ENCODE data around the gene ETF1.

Gene ETF1

GRCh38 chr5:138459311-138459933 is 83.6 kb downstream of the ETF1 start:
- Histone ChIP-seq H3K27ac (ENCODE audit: low read depth, low read length) (no peak overlapping the region), H3K9ac (ENCODE audit: low read length) (no peak overlapping the region), H3K4me3 (ENCODE audit: low read depth, low read length) (no peak overlapping the region), H3K36me3 (ENCODE audit: control insufficient read depth, insufficient read depth, low read length) (no peaks in the 10 kb centered on the region), H3K27me3 (ENCODE audit: control insufficient read depth, insufficient read depth, low read length) (no peaks in the 10 kb centered on the region), H3K4me1 (ENCODE audit: control insufficient read depth, insufficient read depth, low read length) (peaks cover 22% of the 10 kb centered on the region), H3K9me3 (ENCODE audit: control insufficient read depth, insufficient read depth, low read depth, low read length) (no peaks in the 10 kb centered on the region)

- H3K4me3 ChIP-seq (ENCODE audit: low read depth, low read length) = no peak overlapping the region
- no peaks in the 10 kb centered on the region for H3K9me3 ChIP-seq (ENCODE audit: control insufficient read depth, insufficient read depth, low read depth, low read length)
- H3K27me3 ChIP-seq (ENCODE audit: control insufficient read depth, insufficient read depth, low read length) = no peaks in the 10 kb centered on the region
- no peaks in the 10 kb centered on the region for H3K36me3 ChIP-seq (ENCODE audit: control insufficient read depth, insufficient read depth, low read length)
- H3K9ac ChIP-seq (ENCODE audit: low read length) = no peak overlapping the region
- H3K27ac ChIP-seq (ENCODE audit: low read depth, low read length) = no peak overlapping the region
- peaks cover 23% of the 10 kb centered on the region for H3K4me1 ChIP-seq (ENCODE audit: control insufficient read depth, insufficient read depth, low read length)
Observed at GRCh38 chr5:138458856-138459255, 84.2 kb downstream of the ETF1 start.

GRCh38 chr5:138458384-138458783 is 84.7 kb downstream of the ETF1 start:
- H3K4me3 ChIP-seq (ENCODE audit: low read depth, low read length) = no peak overlapping the region
- no peak overlapping the region for H3K27ac ChIP-seq (ENCODE audit: low read depth, low read length)

GRCh38 chr5:138457531-138458275 is 85.3 kb downstream of the ETF1 start:
- H3K9me3 ChIP-seq (ENCODE audit: control insufficient read depth, insufficient read depth, low read depth, low read length) = no peaks in the 10 kb centered on the region
- H3K9ac ChIP-seq (ENCODE audit: low read length) = no peak overlapping the region
- no peaks in the 10 kb centered on the region for H3K36me3 ChIP-seq (ENCODE audit: control insufficient read depth, insufficient read depth, low read length)
- peaks cover 17% of the 10 kb centered on the region for H3K4me1 ChIP-seq (ENCODE audit: control insufficient read depth, insufficient read depth, low read length)
- no peak overlapping the region for H3K4me3 ChIP-seq (ENCODE audit: low read depth, low read length)
- no peaks in the 10 kb centered on the region for H3K27me3 ChIP-seq (ENCODE audit: control insufficient read depth, insufficient read depth, low read length)
- H3K27ac ChIP-seq (ENCODE audit: low read depth, low read length) = no peak overlapping the region

More at GRCh38 chr5:138458384-138458783, 84.7 kb downstream of the ETF1 start:
- no peaks in the 10 kb centered on the region for H3K36me3 ChIP-seq (ENCODE audit: control insufficient read depth, insufficient read depth, low read length)
- H3K4me1 ChIP-seq (ENCODE audit: control insufficient read depth, insufficient read depth, low read length) = peaks cover 19% of the 10 kb centered on the region
- no peaks in the 10 kb centered on the region for H3K9me3 ChIP-seq (ENCODE audit: control insufficient read depth, insufficient read depth, low read depth, low read length)
- no peaks in the 10 kb centered on the region for H3K27me3 ChIP-seq (ENCODE audit: control insufficient read depth, insufficient read depth, low read length)
- no peak overlapping the region for H3K9ac ChIP-seq (ENCODE audit: low read length)
